WTC11 (cell line): ENCODE measurements around the gene IPO11. TPM values are rescaled to one million over a fixed set of nuclear protein-coding genes. Genes with fewer than 3 reads are reported as not detected.
A peak's percentile ranks its signal among the peaks of the same experiment; 100 is the strongest.

Source experiments
- ATAC-seq: fragments of 200-7000 bp; cut with Tn5 transposase; 2 replicates; pipeline ENCODE4 v1.10.0; 2021; ENCODE audit warnings: mild to moderate bottlenecking, moderate library complexity
- CTCF ChIA-PET: fragments of 300-600 bp; sonication (Branson Sonifier 250); formaldehyde crosslinking; loops from one replicate; lab custom pipeline; 2021; ENCODE audit warnings: antibody characterized with exemption; lab: Charles Lee
- POLR2A ChIA-PET: fragments of 350-600 bp; sonication (Branson Sonifier 250); formaldehyde crosslinking; loops from one replicate; lab custom pipeline; 2021; ENCODE audit warnings: antibody characterized with exemption; lab: Charles Lee
- DNase-seq: peaks from one replicate; pipeline ENCODE4 v3.0.0; 2021; ENCODE audit warnings: low spot score
- H3K27ac Mint-ChIP-seq: 2 replicates; pipeline ENCODE4 v1.8.0; 2021; ENCODE audit warnings: mixed read lengths
- H3K27me3 Mint-ChIP-seq: 2 replicates; pipeline ENCODE4 v1.8.0; 2021; ENCODE audit warnings: low read depth, mild to moderate bottlenecking, moderate library complexity, mixed read lengths
- H3K36me3 Mint-ChIP-seq: 2 replicates; pipeline ENCODE4 v1.8.0; 2021; ENCODE audit warnings: mixed read lengths
- H3K4me1 Mint-ChIP-seq: 2 replicates; pipeline ENCODE4 v1.8.0; 2022; ENCODE audit warnings: mixed read lengths
- H3K4me3 Mint-ChIP-seq: 2 replicates; pipeline ENCODE4 v1.8.0; 2021; ENCODE audit warnings: mild to moderate bottlenecking, moderate library complexity, mixed read lengths
- H3K9me3 Mint-ChIP-seq: 2 replicates; pipeline ENCODE4 v1.8.0; 2021; ENCODE audit warnings: mixed read lengths
- ARID4B ChIP-seq: sonication (generic); formaldehyde crosslinking; IDR thresholded peaks from 2 replicates; pipeline ENCODE4 v1.8.0; 2023; ENCODE audit warnings: missing genetic modification reagents, mild to moderate bottlenecking, borderline replicate concordance
- FOXP1 ChIP-seq: sonication (generic); formaldehyde crosslinking; IDR thresholded peaks from 2 replicates; pipeline ENCODE4 v1.8.0; 2022; ENCODE audit warnings: missing genetic modification reagents, mild to moderate bottlenecking, moderate library complexity, borderline replicate concordance
- GTF2I ChIP-seq: fragments of 250-450 bp; sonication (Bioruptor Pico); conservative IDR thresholded peaks from 2 replicates; pipeline ENCODE4 v1.4.0; 2021; ENCODE audit warnings: mild to moderate bottlenecking
- NR2C2 ChIP-seq: sonication (generic); formaldehyde crosslinking; IDR thresholded peaks from 2 replicates; pipeline ENCODE4 v1.8.0; 2022; ENCODE audit warnings: mild to moderate bottlenecking, missing genetic modification reagents
- USF1 ChIP-seq: sonication (generic); formaldehyde crosslinking; IDR thresholded peaks from 2 replicates; pipeline ENCODE4 v1.8.0; 2022; ENCODE audit warnings: mild to moderate bottlenecking, missing genetic modification reagents
- ZBTB21 ChIP-seq: sonication (generic); formaldehyde crosslinking; IDR thresholded peaks from 2 replicates; pipeline ENCODE4 v1.8.1; 2023; ENCODE audit warnings: mild to moderate bottlenecking, missing genetic modification reagents, borderline replicate concordance
- ZMAT4 ChIP-seq: fragments of 250-450 bp; sonication (Bioruptor Pico); IDR thresholded peaks from 2 replicates; pipeline ENCODE4 v1.9.0; 2021; ENCODE audit warnings: mild to moderate bottlenecking
- ZNF121 ChIP-seq: sonication (generic); formaldehyde crosslinking; IDR thresholded peaks from 2 replicates; pipeline ENCODE4 v1.8.0; 2023; ENCODE audit warnings: missing genetic modification reagents
- ZNF138 ChIP-seq: sonication (generic); formaldehyde crosslinking; conservative IDR thresholded peaks from 2 replicates; pipeline ENCODE4 v1.8.1; 2022; ENCODE audit warnings: mild to moderate bottlenecking, moderate library complexity, missing genetic modification reagents
- ZNF263 ChIP-seq: sonication (generic); formaldehyde crosslinking; IDR thresholded peaks from 2 replicates; pipeline ENCODE4 v1.8.1; 2022; ENCODE audit warnings: low read depth, mild to moderate bottlenecking, moderate library complexity, missing genetic modification reagents
- ZNF423 ChIP-seq: fragments of 250-450 bp; sonication (Bioruptor Pico); IDR thresholded peaks from 2 replicates; pipeline ENCODE4 v2.1.2; 2022; ENCODE audit warnings: mild to moderate bottlenecking, moderate library complexity
- ZNF532 ChIP-seq: fragments of 250-450 bp; sonication (Bioruptor Pico); IDR thresholded peaks from 2 replicates; pipeline ENCODE4 v1.9.0; 2021; ENCODE audit warnings: mild to moderate bottlenecking, borderline replicate concordance
- total RNA-seq: library from RNA; stranded (reverse); gene quantifications from 3 replicates; pipeline ENCODE4 v1.2.3, GENCODE V29; 2021
- TF ChIP-seq, protein P1 (sequence below): fragments of 250-450 bp; sonication (Bioruptor Pico); IDR thresholded peaks from 2 replicates; pipeline ENCODE4 v1.9.0; 2021; ENCODE audit warnings: mild to moderate bottlenecking
- TF ChIP-seq, protein P2 (sequence below): sonication (generic); formaldehyde crosslinking; IDR thresholded peaks from 2 replicates; pipeline ENCODE4 v1.8.1; 2022; ENCODE audit warnings: low read depth, mild to moderate bottlenecking, moderate library complexity, missing genetic modification reagents, borderline replicate concordance
- TF ChIP-seq, protein P3 (sequence below): sonication (generic); formaldehyde crosslinking; IDR thresholded peaks from 2 replicates; pipeline ENCODE4 v1.8.1; 2023; ENCODE audit warnings: mild to moderate bottlenecking, moderate library complexity, missing genetic modification reagents

The IPO11 gene
- total RNA-seq, 1 experiment from 2014 or later = 61.9 TPM

- TF ChIP-seq, protein P1, sequence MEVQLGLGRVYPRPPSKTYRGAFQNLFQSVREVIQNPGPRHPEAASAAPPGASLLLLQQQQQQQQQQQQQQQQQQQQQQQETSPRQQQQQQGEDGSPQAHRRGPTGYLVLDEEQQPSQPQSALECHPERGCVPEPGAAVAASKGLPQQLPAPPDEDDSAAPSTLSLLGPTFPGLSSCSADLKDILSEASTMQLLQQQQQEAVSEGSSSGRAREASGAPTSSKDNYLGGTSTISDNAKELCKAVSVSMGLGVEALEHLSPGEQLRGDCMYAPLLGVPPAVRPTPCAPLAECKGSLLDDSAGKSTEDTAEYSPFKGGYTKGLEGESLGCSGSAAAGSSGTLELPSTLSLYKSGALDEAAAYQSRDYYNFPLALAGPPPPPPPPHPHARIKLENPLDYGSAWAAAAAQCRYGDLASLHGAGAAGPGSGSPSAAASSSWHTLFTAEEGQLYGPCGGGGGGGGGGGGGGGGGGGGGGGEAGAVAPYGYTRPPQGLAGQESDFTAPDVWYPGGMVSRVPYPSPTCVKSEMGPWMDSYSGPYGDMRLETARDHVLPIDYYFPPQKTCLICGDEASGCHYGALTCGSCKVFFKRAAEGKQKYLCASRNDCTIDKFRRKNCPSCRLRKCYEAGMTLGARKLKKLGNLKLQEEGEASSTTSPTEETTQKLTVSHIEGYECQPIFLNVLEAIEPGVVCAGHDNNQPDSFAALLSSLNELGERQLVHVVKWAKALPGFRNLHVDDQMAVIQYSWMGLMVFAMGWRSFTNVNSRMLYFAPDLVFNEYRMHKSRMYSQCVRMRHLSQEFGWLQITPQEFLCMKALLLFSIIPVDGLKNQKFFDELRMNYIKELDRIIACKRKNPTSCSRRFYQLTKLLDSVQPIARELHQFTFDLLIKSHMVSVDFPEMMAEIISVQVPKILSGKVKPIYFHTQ = no peak
- no peak for TF ChIP-seq FOXP1 (CRISPR knock-in tag)
- no peak for TF ChIP-seq NR2C2
- no peak for TF ChIP-seq ZNF423
- TF ChIP-seq ZMAT4 (CRISPR knock-in tag) = no peak
- TF ChIP-seq ZNF138 = no peak
- TF ChIP-seq, protein P2, sequence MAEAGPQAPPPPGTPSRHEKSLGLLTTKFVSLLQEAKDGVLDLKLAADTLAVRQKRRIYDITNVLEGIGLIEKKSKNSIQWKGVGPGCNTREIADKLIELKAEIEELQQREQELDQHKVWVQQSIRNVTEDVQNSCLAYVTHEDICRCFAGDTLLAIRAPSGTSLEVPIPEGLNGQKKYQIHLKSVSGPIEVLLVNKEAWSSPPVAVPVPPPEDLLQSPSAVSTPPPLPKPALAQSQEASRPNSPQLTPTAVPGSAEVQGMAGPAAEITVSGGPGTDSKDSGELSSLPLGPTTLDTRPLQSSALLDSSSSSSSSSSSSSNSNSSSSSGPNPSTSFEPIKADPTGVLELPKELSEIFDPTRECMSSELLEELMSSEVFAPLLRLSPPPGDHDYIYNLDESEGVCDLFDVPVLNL (CRISPR knock-in tag) = no peak
- TF ChIP-seq, all 79 proteins: peak for 0
Measured at GRCh38 chr5:62631909-62632580, 219.5 kb downstream of the IPO11 start (continued).

- Mint-ChIP-seq H3K9me3 (no peaks in the 10 kb centered on the region), H3K27me3 (no peaks in the 10 kb centered on the region), H3K4me3 (no peak overlapping the region), H3K4me1 (peaks cover 11% of the 10 kb centered on the region), H3K27ac (0 out of 2 replicates have a peak overlapping the region, but pooled peaks have one; percentile 53), H3K36me3 (peaks cover 14% of the 10 kb centered on the region; the same call in 1 of the 2 replicates)
- ATAC-seq (no peak), DNase-seq (no peak)
- ChIA-PET CTCF (no interaction called here), POLR2A (interaction anchor here (0.6 kb wide), 1 partner anchor 12 kb away, joined by 3 read pairs; no protein-coding TSS in a partner anchor)
- TF ChIP-seq USF1 (CRISPR knock-in tag) = no peak
- TF ChIP-seq, protein P2 (CRISPR knock-in tag) = no peak
- TF ChIP-seq ZNF263 (CRISPR knock-in tag) = no peak
- TF ChIP-seq, protein P3, sequence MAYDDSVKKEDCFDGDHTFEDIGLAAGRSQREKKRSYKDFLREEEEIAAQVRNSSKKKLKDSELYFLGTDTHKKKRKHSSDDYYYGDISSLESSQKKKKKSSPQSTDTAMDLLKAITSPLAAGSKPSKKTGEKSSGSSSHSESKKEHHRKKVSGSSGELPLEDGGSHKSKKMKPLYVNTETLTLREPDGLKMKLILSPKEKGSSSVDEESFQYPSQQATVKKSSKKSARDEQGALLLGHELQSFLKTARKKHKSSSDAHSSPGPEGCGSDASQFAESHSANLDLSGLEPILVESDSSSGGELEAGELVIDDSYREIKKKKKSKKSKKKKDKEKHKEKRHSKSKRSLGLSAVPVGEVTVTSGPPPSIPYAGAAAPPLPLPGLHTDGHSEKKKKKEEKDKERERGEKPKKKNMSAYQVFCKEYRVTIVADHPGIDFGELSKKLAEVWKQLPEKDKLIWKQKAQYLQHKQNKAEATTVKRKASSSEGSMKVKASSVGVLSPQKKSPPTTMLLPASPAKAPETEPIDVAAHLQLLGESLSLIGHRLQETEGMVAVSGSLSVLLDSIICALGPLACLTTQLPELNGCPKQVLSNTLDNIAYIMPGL = no peak
- no peak for TF ChIP-seq GTF2I (CRISPR knock-in tag)
- TF ChIP-seq ZBTB21 (CRISPR knock-in tag) = no peak
- TF ChIP-seq ZNF532 (CRISPR knock-in tag) = no peak
- TF ChIP-seq ARID4B (CRISPR knock-in tag) = no peak
- TF ChIP-seq ZNF121 = no peak
Measured at GRCh38 chr5:62633243-62633642, 220.7 kb downstream of the IPO11 start.
